ENCODE data around the gene MPRIP. TPM values are rescaled to one million over a fixed set of nuclear protein-coding genes. Genes with fewer than 3 reads are reported as not detected.

MPRIP gene
- total RNA-seq, 2 experiments from 2014 or later: 132 to 135 TPM

GRCh38 chr17:17060001-17060922 is 18.0 kb downstream of the MPRIP start:
- Mint-ChIP-seq H3K27me3 (no peaks in the 10 kb centered on the region), H3K27ac (no peak overlapping the region), H3K4me3 (no peak overlapping the region), H3K36me3 (ENCODE audit: low read depth) (no peaks in the 10 kb centered on the region), H3K4me1 (ENCODE audit: low read depth) (peaks cover 38% of the 10 kb centered on the region), H3K9me3 (no peaks in the 10 kb centered on the region)
- CTCF ChIA-PET: interaction anchor here (1.1 kb wide), 1 partner anchor 69 kb away, joined by 3 read pairs; no protein-coding TSS in a partner anchor
- TF ChIP-seq CTCF (IDR thresholded peaks at IDR 0.05): no peak
- no peak for DNase-seq
- intact Hi-C loops (cut with micrococcal nuclease): no loop called here
- POLR2A ChIA-PET: interaction anchor here (1.1 kb wide), 1 partner anchor 57 kb away, joined by 3 read pairs; no protein-coding TSS in a partner anchor
- ATAC-seq: no peak

GRCh38 chr17:17060930-17061329 is 18.7 kb downstream of the MPRIP start:
- no peaks in the 10 kb centered on the region for H3K9me3 Mint-ChIP-seq
- no peak overlapping the region for H3K27ac Mint-ChIP-seq
- TF ChIP-seq CTCF (IDR thresholded peaks at IDR 0.05): no peak
- peaks cover 43% of the 10 kb centered on the region for H3K4me1 Mint-ChIP-seq (ENCODE audit: low read depth)
- ChIA-PET CTCF (interaction anchor here (1.1 kb wide), 1 partner anchor 69 kb away, joined by 3 read pairs; no protein-coding TSS in a partner anchor), POLR2A (no interaction called here)
- H3K4me3 Mint-ChIP-seq: no peak overlapping the region
- ATAC-seq: no peak
- no peaks in the 10 kb centered on the region for H3K36me3 Mint-ChIP-seq (ENCODE audit: low read depth)
- intact Hi-C loops (cut with micrococcal nuclease): no loop called here
- DNase-seq: no peak
- no peaks in the 10 kb centered on the region for H3K27me3 Mint-ChIP-seq

- intact Hi-C loops (cut with micrococcal nuclease): no loop called here
- Mint-ChIP-seq H3K4me1 (ENCODE audit: low read depth) (peaks cover 47% of the 10 kb centered on the region), H3K4me3 (no peak overlapping the region), H3K27ac (no peak overlapping the region), H3K9me3 (no peaks in the 10 kb centered on the region), H3K36me3 (ENCODE audit: low read depth) (no peaks in the 10 kb centered on the region), H3K27me3 (no peaks in the 10 kb centered on the region)
- ATAC-seq (no peak), DNase-seq (no peak)
- TF ChIP-seq CTCF (IDR thresholded peaks at IDR 0.05): no peak
- ChIA-PET POLR2A (no interaction called here), CTCF (no interaction called here)
Observed at GRCh38 chr17:17061516-17061915, 19.3 kb downstream of the MPRIP start.

GRCh38 chr17:17062356-17062755 is 20.1 kb downstream of the MPRIP start:
- Mint-ChIP-seq H3K9me3 (no peaks in the 10 kb centered on the region), H3K4me3 (no peak overlapping the region)
- intact Hi-C loops (cut with micrococcal nuclease): no loop called here

More at GRCh38 chr17:17062356-17062755, 20.1 kb downstream of the MPRIP start:
- peaks cover 51% of the 10 kb centered on the region for H3K4me1 Mint-ChIP-seq (ENCODE audit: low read depth)
- ChIA-PET CTCF (no interaction called here), POLR2A (no interaction called here)
- TF ChIP-seq CTCF (IDR thresholded peaks at IDR 0.05): no peak
- ATAC-seq: no peak
- DNase-seq: no peak
- no peak overlapping the region for H3K27ac Mint-ChIP-seq
- H3K36me3 Mint-ChIP-seq (ENCODE audit: low read depth): no peaks in the 10 kb centered on the region
- no peaks in the 10 kb centered on the region for H3K27me3 Mint-ChIP-seq

Data from activated CD8-positive, alpha-beta T cell treated with anti-CD3 and anti-CD28 coated beads for 36 hours (primary cell).